Parathyroid adenoma (tissue), 2 donors: Measurements from ENCODE around the gene CHI3L2.
A peak's percentile ranks its signal among the peaks of the same experiment; 100 is the strongest.

Experiments
- H2AFZ ChIP-seq: fragments of 300-600 bp; sonication (generic); one replicate; pipeline ENCODE4 v1.7.0; 2017; ENCODE audit warnings: antibody characterized with exemption, mild to moderate bottlenecking
- H3K27ac ChIP-seq: fragments of 300-600 bp; sonication (generic); one replicate; pipeline ENCODE4 v1.7.0; 2017
- H3K27me3 ChIP-seq: fragments of 300-600 bp; sonication (generic); one replicate; pipeline ENCODE4 v1.7.0; 2017; ENCODE audit warnings: low read length; ENCODE audit not compliant: control insufficient read depth, insufficient read depth
- H3K36me3 ChIP-seq: fragments of 300-600 bp; sonication (generic); one replicate; pipeline ENCODE4 v1.7.0; 2017; ENCODE audit warnings: low read length; ENCODE audit not compliant: control insufficient read depth, insufficient read depth
- H3K4me1 ChIP-seq: fragments of 300-600 bp; sonication (generic); one replicate; pipeline ENCODE4 v1.7.0; 2017; ENCODE audit warnings: control low read depth
- H3K4me2 ChIP-seq: fragments of 300-600 bp; sonication (generic); one replicate; pipeline ENCODE4 v1.7.0; 2017; ENCODE audit warnings: low read length
- H3K4me3 ChIP-seq: fragments of 300-600 bp; sonication (generic); one replicate; pipeline ENCODE4 v1.7.0; 2017; ENCODE audit warnings: low read depth, low read length
- H3K79me2 ChIP-seq: fragments of 300-600 bp; sonication (generic); one replicate; pipeline ENCODE4 v1.7.0; 2017; ENCODE audit warnings: control low read depth
- H3K9ac ChIP-seq: fragments of 300-600 bp; sonication (generic); one replicate; pipeline ENCODE4 v1.7.0; 2017; ENCODE audit warnings: mild to moderate bottlenecking
- H3K9me3 ChIP-seq: fragments of 300-600 bp; sonication (generic); one replicate; pipeline ENCODE4 v1.7.0; 2017; ENCODE audit warnings: low read length; ENCODE audit not compliant: control insufficient read depth
- TF ChIP-seq, protein P1 (sequence below): fragments of 300-600 bp; sonication (generic); IDR thresholded peaks from one replicate; pipeline ENCODE4 v1.7.0; 2017; ENCODE audit warnings: antibody characterized with exemption, mild to moderate bottlenecking
- donor health status: primary hyperparathyroidism.

CHI3L2 gene

DNA sequence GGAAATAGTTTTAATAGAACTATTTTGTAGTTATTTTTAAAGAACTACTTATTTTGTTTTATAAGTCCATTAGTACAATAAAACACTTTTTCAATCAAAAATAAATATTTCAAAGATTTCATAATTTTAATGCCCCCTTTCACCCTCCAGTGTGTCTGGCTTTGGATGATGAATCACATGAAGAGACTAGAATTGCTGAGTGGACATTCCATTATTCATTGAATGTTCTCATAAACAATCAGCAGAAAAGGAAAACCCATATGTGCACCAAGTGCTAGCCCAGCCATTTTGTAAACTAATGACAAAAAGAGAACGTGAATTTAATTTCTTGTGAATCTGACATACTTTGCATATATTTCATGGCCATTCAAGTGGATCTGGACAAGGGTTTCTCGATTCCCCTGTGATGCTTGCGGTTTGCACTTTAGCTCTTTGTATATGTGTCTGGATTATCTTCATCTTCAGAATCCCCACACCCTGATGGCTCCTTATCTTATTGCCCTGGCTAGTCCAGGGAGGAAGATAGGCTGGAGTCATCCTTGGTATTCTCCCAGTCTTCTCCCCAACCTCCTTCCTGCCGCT is 42.4 kb downstream of the CHI3L2 start:
- TF ChIP-seq, protein P1, sequence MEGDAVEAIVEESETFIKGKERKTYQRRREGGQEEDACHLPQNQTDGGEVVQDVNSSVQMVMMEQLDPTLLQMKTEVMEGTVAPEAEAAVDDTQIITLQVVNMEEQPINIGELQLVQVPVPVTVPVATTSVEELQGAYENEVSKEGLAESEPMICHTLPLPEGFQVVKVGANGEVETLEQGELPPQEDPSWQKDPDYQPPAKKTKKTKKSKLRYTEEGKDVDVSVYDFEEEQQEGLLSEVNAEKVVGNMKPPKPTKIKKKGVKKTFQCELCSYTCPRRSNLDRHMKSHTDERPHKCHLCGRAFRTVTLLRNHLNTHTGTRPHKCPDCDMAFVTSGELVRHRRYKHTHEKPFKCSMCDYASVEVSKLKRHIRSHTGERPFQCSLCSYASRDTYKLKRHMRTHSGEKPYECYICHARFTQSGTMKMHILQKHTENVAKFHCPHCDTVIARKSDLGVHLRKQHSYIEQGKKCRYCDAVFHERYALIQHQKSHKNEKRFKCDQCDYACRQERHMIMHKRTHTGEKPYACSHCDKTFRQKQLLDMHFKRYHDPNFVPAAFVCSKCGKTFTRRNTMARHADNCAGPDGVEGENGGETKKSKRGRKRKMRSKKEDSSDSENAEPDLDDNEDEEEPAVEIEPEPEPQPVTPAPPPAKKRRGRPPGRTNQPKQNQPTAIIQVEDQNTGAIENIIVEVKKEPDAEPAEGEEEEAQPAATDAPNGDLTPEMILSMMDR, result no peak
- no peak overlapping the region for H3K9ac ChIP-seq
- H3K9me3 ChIP-seq, result no peaks in the 10 kb centered on the region
- H3K4me3 ChIP-seq, result no peak overlapping the region
- H3K27ac ChIP-seq, result no peak overlapping the region
- no peak overlapping the region for H3K4me2 ChIP-seq
- no peaks in the 10 kb centered on the region for H3K79me2 ChIP-seq
- H2AFZ ChIP-seq, result no peak overlapping the region
- H3K4me1 ChIP-seq, result no peaks in the 10 kb centered on the region
- no peaks in the 10 kb centered on the region for H3K27me3 ChIP-seq
- H3K36me3 ChIP-seq, result no peaks in the 10 kb centered on the region

DNA sequence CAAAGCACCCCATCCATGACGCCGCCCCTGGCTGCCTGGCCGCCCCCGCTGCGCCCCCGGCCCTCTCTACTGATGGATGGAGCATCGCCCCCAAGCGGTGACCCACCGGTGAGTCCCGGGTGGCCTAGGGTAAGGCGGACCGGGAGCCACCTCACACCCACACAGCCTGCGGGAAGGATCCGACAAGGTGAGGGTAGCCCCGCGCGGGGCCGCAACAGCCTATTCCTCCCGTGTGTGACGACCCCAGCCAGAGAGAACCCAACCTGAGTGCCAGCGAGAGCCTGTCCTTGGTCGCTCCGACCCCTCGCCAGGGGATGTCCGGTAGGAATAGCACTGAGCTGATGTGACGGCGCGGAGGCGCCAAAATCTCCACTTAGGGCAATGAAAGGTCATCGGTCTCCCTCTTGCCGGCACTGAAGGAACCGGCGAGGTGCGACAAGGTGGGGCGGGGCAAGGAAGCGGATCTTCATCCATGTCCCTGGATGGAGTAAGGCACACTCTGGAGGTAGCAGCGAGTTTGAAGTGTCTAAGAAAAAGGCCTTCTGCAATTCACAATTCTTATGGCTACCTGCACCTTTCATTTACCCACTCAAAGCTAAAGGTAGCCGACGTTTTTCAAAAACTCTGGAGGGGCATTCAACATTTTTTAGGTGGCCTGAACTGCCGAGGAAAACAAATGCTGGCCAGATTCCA is 43.4 kb downstream of the CHI3L2 start:
- H3K9me3 ChIP-seq, result no peaks in the 10 kb centered on the region
- H3K36me3 ChIP-seq, result no peaks in the 10 kb centered on the region
- no peaks in the 10 kb centered on the region for H3K4me1 ChIP-seq
- H3K27ac ChIP-seq, result no peak overlapping the region
- H3K79me2 ChIP-seq, result no peaks in the 10 kb centered on the region
- no peak overlapping the region for H3K9ac ChIP-seq
- peak overlapping the region; percentile 59 for H2AFZ ChIP-seq
- H3K4me3 ChIP-seq, result no peak overlapping the region
- TF ChIP-seq, protein P1, result no peak
- H3K4me2 ChIP-seq, result no peak overlapping the region
- H3K27me3 ChIP-seq, result no peaks in the 10 kb centered on the region

DNA sequence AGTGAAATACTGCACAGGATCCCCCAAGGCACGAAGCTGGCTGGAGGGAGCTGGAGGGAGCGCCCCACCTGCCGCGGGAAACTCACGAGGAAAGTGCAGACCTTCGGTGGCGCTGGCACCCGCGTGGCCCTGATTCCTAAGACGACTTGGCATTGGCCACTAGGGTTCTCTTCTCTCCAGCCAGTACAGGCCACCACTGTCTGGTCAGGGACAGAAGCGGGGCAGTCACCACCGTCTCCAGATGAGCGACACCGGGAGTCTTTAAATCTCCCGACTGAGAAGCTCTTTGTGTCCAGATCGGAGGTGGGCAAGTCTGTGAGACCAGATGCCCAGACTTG is 43.9 kb downstream of the CHI3L2 start:
- TF ChIP-seq, protein P1, result no peak
- H3K36me3 ChIP-seq, result no peaks in the 10 kb centered on the region
- H3K4me1 ChIP-seq, result no peaks in the 10 kb centered on the region
- no peak overlapping the region for H2AFZ ChIP-seq
- no peaks in the 10 kb centered on the region for H3K9me3 ChIP-seq
- no peak overlapping the region for H3K4me2 ChIP-seq
- H3K4me3 ChIP-seq, result no peak overlapping the region
- no peaks in the 10 kb centered on the region for H3K27me3 ChIP-seq
- H3K9ac ChIP-seq, result no peak overlapping the region
- H3K79me2 ChIP-seq, result no peaks in the 10 kb centered on the region
- H3K27ac ChIP-seq, result no peak overlapping the region

DNA sequence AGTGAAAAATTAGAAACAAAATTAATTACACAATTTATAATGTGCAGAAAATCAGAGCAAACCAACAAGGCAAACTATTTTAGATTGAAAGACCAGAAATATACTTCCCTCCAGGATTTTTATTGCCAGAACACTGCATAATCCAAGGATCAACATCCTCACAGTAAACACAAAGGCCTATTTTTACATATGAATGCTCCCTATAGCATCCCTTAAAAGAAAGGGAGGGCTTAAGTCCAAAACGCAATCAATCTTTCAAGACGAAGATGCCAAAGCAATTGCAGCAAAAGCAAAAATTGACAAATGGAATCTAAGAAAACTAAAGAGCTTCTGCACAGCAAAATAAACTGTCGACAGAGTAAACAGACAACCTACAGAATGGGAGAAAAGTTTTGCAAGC is 44.6 kb downstream of the CHI3L2 start:
- H3K4me3 ChIP-seq, result no peak overlapping the region
- no peak overlapping the region for H3K27ac ChIP-seq
- H3K79me2 ChIP-seq, result no peaks in the 10 kb centered on the region
- no peaks in the 10 kb centered on the region for H3K36me3 ChIP-seq
- H3K27me3 ChIP-seq, result no peaks in the 10 kb centered on the region
- TF ChIP-seq, protein P1, result no peak
- no peaks in the 10 kb centered on the region for H3K4me1 ChIP-seq
- no peaks in the 10 kb centered on the region for H3K9me3 ChIP-seq
- H3K4me2 ChIP-seq, result no peak overlapping the region
- no peak overlapping the region for H3K9ac ChIP-seq
- no peak overlapping the region for H2AFZ ChIP-seq

DNA sequence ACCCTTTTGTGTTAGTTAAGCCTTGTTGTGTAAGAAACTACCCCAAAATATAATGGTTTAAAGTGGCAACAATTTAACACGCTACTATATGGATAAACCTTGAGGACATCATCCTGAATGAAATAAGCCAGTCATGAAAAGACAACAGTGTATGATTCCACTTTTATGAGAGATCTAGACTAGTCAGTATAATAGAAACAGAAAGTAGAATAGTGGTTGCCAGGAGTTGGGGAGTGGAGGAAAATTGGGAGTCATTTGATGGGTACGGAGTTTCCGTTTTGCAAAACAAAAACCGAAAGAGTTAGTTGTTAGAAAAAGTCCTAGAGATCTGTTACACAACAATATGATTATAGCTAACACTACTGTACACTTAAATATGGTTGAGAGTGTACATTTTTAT is 47.1 kb downstream of the CHI3L2 start:
- Histone ChIP-seq H3K9ac (no peak overlapping the region), H3K9me3 (no peaks in the 10 kb centered on the region), H2AFZ (no peak overlapping the region), H3K4me2 (no peak overlapping the region), H3K27ac (no peak overlapping the region), H3K27me3 (no peaks in the 10 kb centered on the region), H3K4me3 (no peak overlapping the region), H3K4me1 (no peaks in the 10 kb centered on the region), H3K36me3 (no peaks in the 10 kb centered on the region), H3K79me2 (no peaks in the 10 kb centered on the region)
- TF ChIP-seq, protein P1, result no peak
